ENCODE measurements around the gene DDX46.

DNA sequence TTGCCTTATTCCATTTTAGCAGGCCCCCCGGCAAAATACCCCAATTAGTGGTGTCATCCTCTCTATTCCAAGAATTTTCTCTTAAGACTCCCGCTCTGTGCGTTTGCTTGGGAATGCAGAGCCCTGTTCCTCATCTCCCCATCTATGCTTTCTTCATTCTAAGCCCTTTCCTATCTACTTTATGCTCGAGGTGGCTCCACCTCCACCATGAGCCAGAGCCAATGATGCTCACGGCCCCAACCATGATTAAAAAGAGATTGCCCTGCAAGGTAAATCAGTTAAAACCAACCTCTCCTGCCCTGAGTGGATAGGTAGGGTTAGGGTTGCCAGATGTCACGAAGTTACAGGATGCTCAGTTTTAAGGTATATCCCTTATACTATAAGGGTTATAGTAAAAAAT lies 114.9 kb downstream of the DDX46 start:
- TF ChIP-seq CEBPB (IDR thresholded peaks at IDR 0.05) (no peak), NFIC (IDR thresholded peaks at IDR 0.05) (no peak), TAF1 (IDR thresholded peaks at IDR 0.05; ENCODE audit: low read depth) (no peak), EP300 (IDR thresholded peaks at IDR 0.05; ENCODE audit: borderline replicate concordance) (no peak), RAD21 (IDR thresholded peaks at IDR 0.05; ENCODE audit: low read depth) (no peak), YY1 (IDR thresholded peaks at IDR 0.05; ENCODE audit: low read depth) (no peak), TEAD4 (IDR thresholded peaks at IDR 0.05) (no peak)
- TF ChIP-seq, protein P1, sequence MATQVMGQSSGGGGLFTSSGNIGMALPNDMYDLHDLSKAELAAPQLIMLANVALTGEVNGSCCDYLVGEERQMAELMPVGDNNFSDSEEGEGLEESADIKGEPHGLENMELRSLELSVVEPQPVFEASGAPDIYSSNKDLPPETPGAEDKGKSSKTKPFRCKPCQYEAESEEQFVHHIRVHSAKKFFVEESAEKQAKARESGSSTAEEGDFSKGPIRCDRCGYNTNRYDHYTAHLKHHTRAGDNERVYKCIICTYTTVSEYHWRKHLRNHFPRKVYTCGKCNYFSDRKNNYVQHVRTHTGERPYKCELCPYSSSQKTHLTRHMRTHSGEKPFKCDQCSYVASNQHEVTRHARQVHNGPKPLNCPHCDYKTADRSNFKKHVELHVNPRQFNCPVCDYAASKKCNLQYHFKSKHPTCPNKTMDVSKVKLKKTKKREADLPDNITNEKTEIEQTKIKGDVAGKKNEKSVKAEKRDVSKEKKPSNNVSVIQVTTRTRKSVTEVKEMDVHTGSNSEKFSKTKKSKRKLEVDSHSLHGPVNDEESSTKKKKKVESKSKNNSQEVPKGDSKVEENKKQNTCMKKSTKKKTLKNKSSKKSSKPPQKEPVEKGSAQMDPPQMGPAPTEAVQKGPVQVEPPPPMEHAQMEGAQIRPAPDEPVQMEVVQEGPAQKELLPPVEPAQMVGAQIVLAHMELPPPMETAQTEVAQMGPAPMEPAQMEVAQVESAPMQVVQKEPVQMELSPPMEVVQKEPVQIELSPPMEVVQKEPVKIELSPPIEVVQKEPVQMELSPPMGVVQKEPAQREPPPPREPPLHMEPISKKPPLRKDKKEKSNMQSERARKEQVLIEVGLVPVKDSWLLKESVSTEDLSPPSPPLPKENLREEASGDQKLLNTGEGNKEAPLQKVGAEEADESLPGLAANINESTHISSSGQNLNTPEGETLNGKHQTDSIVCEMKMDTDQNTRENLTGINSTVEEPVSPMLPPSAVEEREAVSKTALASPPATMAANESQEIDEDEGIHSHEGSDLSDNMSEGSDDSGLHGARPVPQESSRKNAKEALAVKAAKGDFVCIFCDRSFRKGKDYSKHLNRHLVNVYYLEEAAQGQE (IDR thresholded peaks at IDR 0.05; ENCODE audit: low read depth): no peak
- TF ChIP-seq, protein P2, sequence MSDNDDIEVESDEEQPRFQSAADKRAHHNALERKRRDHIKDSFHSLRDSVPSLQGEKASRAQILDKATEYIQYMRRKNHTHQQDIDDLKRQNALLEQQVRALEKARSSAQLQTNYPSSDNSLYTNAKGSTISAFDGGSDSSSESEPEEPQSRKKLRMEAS (IDR thresholded peaks at IDR 0.05): no peak
